ENCODE data around the gene PLIN5.
"Not testable (repeated sequence)": the region's sequence is repeated elsewhere in the genome, so short reads cannot be mapped to it uniquely, and the experiment has no call there.

PLIN5 gene

DNA sequence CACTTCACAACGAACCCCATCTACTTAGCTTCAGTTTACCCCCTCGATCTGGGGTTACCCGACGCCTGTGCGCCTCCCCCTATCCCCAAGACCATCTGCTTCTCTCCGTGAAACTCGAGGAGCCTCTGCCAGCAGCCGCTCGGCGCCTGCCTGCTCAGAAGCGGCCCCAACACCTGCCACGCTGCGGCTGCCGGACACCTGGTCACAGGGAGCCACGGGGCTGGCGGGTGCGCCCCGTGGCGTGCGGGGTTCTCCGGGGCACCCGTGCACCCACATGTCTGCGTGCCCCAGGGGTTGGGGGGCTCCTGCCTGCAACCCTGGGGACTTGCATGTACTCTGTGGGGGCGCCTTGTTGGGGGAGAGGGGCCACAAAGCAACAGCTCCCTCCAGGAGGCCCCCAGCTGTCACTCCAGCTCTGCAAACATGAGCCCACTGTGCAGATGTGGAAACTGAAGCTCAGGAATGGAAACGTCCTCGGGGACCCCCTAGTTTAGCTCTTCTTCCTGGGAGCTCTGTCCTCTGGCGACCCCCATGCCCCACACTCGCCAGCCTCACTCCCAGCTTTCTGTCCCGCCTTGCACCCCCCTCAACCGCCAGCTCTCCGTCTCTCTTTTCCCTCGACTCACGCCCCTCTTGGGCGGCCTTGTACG, 31.5 kb upstream of the PLIN5 start:
- no peak for DNase-seq

DNA sequence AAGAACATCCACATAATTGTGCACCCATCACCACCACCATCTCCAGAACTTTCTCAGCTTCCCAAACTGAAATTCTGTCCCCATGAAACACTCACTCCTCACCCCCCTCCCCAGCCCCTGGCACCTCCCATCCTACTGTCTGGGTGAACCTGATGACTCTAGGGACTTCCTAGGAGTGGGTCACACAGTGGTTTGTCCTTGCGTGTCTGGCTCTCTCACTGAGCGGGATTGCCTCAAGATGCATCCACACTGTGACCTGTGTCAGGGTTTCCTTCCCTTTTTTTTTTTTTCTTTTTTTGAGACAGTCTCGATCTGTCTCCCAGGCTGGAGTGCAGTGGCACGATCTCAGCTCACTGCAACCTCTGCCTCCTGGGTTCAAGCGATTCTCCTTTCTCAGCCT, 28.5 kb upstream of the PLIN5 start:
- DNase-seq: not testable (repeated sequence)

DNA sequence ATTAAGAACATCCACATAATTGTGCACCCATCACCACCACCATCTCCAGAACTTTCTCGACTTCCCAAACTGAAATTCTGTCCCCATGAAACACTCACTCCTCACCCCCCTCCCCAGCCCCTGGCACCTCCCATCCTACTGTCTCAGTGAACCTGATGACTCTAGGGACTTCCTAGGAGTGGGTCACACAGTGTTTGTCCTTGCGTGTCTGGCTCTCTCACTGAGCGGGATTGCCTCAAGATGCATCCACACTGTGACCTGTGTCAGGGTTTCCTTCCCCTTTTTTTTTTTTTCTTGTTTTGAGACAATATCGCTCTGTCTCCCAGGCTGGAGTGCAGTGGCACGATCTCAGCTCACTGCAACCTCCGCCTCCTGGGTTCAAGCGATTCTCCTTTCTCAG, 27.1 kb upstream of the PLIN5 start:
- DNase-seq: not testable (repeated sequence)

DNA sequence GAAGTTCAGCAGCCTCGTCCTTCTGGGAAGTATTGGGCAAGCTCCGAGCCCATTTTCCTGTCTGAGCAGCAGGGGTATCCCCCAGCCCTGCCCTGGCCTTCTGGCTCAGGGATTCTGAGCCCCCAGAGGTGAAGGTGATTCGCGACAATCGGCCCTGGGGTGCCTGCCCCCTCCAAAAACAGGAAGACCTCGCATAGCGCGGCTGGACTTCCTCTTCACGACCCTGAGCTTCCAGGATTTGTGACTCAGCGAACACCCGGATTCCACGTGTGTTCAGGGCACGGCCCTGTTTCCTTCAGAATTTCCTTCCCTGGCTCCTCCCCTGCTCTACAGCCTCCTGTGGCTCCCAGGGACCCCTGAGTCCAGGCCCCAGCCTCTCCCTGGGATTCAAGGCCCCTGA, 24.5 kb upstream of the PLIN5 start, which contains the start of gene SEMA6B:
SEMA6B (minus strand) TSS at position 116 of the 400 bp plus-strand sequence. CDS start 1,227 bp downstream, outside the sequence.
- no peak for DNase-seq

DNA sequence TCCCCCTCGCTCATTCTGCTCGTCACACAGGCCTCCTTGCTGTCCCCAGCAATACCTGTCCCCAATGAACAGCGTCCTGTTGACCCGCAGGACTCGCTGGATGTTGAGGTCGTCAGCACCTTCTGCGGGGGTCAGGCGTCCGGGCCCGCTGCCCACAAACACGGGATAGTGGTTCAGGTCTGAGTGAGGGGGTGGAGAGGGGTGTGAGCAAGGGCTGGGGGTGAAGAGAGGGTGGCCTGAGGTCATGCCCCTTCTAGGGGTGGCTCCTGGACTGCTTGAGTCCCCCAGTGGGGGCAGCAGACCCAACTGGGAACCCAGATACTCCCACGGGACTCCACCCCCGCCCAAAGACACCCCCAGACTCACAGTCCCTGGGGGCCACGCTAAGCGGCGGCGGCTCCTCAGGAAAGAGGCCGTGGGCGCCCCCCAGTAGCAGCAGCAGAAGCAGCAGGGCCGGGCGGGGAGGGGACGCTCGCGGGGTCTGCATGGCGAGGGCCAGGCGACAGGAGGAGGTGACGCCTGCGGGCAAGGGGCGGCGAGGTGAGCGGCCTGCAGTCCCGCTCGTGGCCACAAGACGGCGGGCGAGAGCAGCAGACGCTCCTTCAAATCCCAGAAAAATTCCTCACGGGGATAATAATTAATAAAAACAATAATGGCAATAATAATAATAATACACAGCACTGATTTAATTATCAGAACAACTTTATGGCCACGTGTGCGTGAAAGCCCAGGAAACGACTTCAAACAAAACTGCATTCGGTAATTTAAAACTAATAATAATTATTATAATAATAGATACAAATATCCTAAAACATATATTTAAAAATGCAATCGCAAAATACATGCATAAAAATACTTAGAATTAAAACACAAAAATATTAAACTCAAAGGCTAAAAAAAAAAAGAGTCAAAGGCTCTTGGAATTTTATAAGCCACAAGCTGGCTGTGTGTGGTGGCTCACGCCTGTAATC, 23.2 kb upstream of the PLIN5 start:
- no peak for DNase-seq

DNA sequence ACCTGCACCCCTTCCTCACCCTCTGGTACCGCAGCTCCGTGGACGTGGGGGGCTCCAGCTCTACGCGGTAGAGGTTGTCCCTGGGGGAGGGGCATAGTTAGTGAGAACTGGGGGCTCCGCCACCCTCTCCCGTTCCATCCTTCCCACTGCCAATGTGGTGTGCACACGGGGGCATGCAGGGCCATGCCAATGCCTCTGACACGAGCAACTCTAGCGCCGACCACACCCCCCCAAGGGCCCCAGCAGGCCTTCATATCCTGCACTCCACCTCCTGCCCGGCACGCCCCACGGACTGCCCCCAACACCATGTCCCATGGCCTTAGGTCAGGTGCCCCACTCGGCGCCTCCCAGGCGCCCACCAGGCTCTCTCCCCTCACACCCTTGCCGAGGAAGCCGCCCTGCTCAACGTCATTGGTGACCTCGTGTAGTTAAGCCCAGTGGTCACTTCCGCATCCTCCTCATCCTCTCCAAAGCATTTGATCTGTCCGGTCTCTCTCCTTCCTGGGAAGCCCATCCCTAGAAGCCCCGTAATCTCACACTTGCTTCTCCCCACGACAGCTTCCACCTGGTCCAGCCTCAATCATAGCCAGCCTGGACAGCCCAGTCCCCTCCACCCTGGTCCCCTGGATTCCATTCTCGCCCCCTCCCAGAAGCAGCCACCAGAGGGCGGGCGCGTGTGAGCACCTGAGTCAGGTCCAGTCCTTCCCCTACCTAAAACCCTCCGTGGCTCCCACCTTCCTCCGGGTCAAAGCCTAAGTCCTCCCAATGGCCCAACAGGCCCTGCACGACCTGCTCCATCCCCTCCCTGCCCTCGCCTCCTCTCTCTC, 22.3 kb upstream of the PLIN5 start:
- DNase-seq: no peak

DNA sequence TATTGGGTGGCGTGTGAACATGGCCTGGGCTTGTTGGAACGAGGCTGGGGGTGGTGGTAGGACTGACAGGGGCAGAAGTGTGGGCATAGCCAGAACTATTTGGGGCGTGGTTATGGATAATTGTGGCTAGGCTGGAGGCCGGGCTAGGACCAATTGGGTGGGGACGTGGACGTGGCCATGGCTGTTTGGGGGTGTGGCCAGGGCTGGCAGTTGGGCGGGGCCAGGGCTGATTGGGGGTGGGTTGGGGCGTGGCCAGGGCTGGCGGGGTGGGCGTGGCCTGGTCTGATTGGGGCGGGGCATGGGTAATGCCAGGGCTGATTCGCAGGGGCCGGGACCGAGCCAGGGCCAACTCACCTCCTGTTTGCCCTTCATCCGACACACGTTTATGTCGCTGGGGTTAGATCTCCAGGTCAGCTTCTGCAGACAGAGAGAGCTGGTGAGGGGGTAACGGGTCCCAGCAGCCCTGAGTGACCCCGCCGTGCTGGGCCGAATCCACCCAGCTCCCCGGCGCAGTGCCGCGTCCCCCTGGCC, 21.6 kb upstream of the PLIN5 start:
- peak; percentile 53 for DNase-seq

DNA sequence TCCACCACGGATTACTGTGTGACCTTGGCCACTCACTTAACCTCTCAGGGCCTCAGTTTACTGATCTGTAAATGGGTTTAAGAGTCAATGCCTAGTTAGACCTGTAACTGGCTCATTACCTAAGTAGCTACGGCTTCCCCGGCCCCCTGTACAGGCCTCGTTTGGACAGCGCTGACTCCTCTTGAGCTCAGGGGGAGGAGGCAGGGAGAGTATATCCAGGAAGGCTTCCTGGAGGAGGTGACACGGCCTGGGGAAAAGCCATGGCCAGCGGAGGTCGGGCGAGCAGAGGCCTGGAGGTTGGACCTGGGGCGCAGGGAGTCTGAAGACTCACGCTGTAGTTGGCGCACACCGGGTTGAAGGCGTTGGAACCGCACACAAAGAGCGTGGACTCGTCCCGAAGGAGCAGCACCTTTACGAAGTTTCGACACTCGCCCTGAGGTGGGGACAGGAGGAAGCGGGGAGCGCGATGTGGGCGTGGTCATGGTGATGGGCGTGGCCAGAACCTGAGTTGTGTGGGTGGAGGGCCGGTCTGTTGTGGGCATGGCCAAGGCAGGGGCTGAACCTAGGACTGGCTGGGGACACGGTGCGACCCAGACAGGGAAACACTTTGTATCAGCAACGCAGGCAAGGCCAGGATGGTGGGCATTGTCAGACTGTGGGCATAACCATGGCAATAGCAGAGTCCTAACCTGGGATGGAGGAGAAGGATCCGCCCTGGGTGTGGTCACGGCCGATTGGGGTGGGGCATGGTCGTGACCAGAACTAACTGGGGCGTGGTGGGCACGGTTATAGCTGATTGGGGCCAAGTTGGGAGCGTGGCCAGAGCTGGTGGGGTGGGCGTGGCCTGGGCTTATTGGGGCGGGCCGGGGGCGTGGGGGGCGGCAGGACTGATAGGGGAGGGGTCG, 20.9 kb upstream of the PLIN5 start:
- DNase-seq: peak; percentile 30

DNA sequence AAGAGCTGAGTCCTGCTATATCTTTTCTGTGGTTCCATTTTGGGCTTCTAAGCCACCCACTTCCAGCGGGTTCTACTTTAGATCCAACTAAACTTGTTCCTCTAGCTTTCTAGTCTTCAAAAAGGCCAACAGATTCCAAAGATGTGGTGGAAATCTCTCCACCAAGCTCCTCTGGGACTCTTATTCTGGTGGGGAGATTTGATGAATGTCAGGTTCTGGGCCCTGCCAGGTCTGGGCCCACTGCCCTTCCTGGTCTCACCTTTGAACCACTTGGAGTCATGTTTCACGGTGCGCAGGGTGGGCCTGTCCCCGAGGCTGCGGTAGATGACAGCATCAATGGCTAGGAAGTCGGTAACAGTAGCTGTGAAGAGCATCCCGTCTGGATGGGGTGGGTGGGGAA, 19.7 kb upstream of the PLIN5 start:
- DNase-seq: no peak

DNA sequence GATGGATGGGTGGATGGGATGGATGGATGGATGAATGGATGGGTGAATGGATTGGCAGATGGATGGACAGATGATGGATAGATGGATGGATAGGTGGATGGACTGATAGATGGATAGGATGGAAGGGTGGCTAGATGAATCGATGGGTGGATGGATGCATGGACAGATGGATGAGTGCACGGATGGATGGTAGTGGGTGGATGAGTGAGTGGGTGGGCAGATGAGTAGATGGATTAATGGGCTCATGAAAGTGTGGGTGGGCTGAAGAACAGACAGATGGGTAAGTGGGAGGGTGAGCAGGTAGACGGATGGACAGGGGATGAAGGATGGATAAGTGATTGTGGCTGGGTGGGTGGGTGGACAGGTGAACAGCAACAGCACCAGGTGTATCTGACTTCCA, 18.8 kb upstream of the PLIN5 start:
- DNase-seq: no peak

DNA sequence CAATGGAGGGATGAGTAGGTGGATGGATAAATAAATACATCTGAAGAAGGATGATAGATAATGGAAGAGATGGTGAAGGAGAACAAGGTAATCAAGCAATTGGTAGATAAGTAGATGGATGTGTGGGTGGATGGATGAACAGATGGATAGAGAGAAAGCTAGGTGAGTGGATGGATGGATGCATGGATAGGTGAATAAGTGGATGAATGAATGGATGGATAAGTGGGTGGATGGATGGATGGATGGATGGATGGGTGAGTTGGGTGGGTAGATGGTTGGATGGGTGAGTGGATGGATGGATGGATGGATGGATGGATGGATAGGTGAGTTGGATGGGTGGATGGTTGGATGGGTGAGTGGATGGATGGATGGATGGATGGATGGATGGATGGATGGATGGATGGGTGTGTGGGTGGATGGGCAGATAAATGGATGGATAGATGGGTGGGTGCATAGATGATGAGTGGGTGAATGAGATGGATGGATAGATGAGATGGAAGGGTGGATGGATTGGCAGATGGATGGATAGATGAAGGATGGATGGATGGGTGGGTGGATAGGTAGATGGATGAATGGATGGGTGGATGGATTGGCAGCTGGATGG, 18.2 kb upstream of the PLIN5 start:
- DNase-seq: no peak

DNA sequence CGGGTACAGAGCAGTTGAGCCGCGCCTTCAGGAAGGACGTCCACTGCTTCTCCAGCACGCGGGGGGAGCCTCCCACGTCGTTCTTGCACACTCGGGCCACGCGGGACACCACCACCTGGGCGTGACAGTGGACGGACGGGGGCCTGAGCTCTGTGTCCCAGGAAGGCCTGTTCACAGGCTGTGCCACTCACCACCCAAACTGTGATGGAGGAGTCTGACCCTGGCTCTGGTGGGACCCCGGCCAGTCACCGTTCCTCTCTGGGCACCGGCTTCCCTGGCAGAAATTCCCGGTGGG, 17.4 kb upstream of the PLIN5 start:
- DNase-seq: no peak

DNA sequence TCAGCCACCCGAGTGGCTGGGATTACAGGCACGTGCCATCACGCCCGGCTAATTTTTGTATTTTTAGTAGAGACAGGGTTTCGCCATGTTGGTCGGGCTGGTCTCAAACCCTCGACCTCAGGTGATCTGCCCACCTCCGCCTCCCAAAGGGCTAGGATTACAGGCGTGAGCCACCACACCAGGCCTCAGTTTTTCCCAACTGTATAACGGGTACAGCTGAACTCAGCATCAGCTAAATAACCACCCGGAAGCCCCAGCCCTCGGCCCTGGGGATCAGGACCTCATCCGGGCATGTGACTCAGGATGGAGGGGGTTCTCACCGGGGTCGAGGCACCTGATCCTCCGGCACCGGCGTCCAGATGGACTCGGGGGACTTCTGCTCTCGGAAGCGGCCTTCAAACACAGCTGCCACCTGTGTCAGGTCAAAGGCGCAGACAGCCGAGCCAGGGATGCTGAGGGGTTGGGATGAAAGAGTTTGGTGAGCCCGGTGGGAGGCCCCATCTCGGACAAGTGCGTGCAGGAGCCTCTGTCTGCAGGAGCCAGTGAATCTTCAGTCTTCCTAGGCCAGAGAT, 15.5 kb upstream of the PLIN5 start:
- no peak for DNase-seq

DNA sequence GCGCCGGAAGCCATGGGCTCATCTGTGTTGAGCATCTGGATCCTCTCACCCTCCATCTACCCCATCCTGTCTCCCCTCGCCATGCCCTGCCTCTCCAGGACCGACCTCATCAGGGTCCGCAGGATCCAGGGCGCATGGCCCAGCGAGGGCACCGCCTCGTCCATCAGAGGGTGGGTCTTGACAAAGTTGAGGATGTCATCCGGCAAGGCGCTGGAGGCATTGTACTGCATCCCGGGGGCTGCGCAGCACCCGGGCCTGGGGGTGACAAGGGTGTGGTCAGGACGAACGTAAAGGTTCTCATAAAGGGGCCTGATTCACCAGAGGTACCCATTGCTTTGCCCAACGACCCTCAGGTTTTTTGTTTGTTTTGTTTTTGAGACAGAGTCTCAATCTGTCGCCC, 15.0 kb upstream of the PLIN5 start:
- no peak for DNase-seq

DNA sequence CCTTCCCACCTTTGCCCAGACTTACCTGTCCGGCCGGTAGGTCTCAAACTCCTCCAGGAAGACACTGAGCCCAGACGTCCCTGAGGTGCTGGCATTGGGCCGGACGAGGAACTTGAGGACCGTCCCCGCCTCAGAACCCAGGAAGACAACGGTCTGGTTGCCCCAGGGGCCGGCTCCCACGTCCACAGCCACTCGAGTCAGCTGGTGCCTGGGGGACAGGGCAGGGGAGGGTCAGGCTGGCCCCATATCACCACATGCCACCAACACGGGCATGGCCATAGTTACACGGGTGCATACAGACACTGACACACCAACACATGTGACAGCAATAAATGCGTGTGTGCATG, 13.2 kb upstream of the PLIN5 start:
- DNase-seq: no peak

DNA sequence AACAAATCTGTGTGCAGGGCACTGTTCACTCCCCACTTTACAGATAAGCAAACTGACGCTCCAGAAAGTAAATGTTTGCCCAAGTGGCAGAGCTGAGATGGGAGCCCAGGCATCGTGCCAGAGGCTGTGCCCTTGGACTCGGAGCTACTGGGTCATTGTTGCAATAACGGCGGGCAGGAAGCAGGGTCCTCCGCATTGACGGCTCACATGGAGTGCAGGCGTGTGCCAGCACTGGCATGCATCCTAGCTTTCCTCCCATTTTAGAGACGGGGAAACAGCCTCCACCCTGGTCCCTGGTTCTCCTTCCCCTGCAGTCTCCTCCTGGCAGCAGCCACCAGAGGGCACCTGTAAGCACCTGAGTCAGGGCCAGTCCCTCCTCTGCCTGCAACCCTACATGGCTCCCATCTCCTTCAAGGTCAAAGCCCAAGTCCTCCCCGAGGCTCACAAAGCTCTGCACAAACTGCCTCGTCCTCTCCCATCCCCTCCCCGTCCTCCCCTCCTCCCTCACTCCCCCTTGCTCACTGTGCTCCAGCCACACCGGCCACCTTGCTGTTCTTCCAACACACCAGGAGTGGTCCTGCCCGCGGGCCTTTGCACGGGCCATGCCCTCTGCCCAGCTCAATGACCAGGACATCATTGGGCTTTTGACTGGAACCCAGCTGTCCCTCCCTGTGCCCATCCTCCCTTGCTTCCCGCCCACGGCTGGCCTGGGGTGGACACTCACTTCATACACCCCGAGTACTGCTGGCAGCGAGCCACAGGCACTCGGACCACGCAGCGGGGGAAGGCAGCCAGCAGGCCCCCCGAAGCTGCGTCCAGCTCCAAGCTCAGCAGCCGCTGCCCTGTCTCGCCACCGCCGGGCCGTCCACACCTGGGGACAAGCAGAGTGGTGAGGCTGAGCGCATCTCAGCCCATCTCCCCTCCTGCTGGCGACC, 12.5 kb upstream of the PLIN5 start:
- DNase-seq: no peak

DNA sequence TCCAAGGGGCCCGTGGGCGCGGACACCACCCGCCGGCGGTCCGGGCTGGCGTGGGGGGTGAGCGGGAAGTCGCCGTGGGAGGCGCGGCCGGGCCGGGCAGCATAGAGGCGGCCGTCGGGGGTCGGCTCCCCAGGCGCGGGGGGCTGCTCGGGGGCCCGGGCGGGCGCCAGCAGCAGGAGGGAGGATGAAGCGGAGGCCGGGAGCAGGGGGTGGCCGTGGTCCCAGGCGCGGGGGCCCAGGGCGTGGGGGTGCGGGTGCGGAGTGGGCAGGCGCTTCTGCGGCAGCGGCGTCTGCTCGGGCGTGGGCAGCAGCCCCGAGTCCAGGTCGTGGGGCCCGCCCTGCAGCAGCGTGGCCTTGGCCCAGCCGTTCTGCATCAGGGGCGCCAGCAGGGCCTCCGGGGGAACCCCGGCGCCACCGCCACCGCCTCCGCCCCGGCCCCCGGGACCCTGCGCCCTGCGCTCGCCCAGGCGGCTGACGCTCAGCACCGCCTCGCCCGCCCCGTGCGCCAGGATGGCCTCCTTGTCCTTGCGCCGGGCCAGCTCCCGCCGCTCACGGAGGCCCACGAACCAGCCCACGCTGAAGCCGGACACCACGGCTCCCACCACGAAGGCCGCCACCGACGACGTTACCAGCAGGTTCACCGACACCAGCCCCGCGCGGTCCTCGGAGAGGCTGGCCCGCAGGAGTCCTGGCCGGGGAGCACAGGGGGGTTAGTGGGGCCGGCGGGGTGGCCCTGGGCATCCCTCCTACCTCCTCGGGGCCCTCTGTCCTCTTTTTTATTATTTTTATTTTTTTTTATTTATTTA, 9.0 kb upstream of the PLIN5 start:
- DNase-seq: no peak

DNA sequence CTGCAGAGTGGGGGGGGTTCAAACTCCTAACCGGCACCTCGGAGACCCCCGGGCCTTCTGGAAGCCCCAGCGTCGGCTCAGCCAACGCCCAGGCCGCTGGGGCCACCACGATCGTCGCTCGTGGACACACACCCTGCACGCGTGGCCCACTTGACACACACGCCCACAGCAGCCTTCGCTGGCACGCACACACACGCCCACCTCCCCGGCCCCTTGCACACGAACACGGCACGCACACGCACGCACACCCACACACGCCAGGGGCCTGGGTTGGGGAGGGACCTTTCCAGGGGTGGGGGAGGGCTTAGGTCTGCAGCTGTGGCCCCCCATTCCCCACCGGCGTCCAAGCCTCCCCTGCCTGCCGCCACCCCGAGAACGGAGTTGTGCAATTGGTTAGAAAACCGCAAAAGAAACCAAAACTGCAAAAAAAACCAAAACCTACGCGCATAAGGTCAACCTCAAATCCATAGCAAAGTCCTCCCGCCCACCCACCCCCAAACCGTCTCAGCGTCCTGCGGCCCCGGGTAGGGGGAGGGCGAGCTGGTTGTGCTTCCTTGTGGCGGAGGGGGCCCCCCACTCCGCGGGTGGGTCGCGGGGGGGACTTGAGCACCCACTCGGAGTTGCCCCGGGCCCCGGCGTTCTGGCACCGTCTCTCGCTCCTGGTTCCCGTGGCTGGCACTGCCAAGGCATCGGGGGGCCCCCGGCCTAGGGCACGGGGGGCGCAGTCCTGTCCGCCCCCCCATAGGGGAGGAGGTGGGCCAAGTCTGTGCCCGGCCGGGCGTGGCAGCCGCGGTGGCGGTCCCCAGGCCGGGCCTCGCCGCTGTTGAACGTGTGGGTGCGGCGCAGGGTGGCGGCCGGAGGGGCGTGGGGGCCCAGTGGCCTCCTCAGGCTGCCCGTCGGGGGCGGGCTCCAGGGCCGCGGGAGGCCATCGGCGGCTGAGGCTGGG, 8.1 kb upstream of the PLIN5 start:
- no peak for DNase-seq

All from EL (cell line).